ENCODE measurements around the gene ST7L.

Gene ST7L

DNA sequence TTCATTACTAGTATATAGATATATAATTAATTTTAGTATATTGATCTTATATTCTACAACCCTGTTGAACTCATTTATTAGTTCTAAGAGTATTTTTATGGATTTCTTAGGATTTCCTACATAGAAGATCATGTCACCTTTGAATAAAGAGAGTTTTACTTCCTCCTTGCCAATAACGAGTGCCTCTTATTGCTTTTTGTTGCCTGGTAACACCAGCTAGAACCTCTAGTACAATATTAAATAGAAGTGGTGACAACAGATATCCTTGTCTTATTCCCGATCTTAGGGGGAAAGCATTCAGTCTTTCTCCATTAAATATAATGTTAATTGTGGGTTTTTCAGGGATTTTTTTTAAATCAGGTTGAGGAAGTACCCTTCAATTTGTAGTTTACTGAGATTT lies 69.4 kb downstream of the ST7L start:
- DNase-seq (ENCODE audit: low read depth, low spot score), result no peak

GRCh38 chr1:112548547-112548946 lies 70.4 kb downstream of the ST7L start:
- no peak for DNase-seq (ENCODE audit: low read depth, low spot score)

DNA sequence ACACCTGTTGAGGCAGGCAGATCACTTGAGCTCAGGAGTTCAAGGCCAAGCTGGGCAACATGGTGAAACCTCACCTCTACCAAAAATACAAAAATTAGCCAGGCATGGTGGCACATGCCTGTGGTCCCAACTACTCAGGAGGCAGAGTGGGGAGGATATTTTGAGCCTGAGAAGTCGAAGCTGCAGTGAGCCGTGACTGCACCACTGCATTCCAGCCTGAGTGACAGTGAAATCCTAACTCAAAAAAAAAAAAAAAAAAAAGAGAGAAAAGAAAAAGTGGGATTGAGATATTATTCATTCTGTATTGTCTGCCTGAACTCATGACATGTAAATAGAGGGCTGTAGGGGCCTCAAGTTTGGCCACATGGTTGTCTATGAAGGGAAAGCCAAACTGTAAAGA lies 72.9 kb downstream of the ST7L start:
- DNase-seq (ENCODE audit: low read depth, low spot score), result no peak

DNA sequence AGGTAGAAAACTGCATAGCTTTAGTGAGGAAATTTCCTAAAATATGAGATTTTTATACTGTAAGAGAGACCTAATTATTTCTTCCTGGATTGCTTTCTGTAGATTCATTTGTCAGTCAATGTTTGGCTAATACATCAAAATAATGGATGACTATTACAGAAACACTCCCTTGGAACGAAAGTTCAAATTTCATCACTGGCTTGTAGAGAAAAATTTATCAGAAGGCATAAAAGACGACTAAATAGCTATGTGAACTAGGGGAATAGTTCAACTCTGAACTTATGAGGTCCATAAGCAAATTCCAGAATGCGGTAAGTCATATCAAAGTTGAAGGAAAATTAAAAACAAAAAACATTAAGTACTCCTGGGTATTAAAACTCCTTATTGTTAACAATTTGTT lies 74.2 kb downstream of the ST7L start:
- no peak for DNase-seq (ENCODE audit: low read depth, low spot score)

GRCh38 chr1:112544011-112544688 lies 74.8 kb downstream of the ST7L start:
- no peak for DNase-seq (ENCODE audit: low read depth, low spot score)

GRCh38 chr1:112542206-112542973 lies 76.6 kb downstream of the ST7L start:
- DNase-seq (ENCODE audit: low read depth, low spot score), result no peak

- DNase-seq (ENCODE audit: low read depth, low spot score), result no peak
Measured at GRCh38 chr1:112541299-112541698, 77.6 kb downstream of the ST7L start.

DNA sequence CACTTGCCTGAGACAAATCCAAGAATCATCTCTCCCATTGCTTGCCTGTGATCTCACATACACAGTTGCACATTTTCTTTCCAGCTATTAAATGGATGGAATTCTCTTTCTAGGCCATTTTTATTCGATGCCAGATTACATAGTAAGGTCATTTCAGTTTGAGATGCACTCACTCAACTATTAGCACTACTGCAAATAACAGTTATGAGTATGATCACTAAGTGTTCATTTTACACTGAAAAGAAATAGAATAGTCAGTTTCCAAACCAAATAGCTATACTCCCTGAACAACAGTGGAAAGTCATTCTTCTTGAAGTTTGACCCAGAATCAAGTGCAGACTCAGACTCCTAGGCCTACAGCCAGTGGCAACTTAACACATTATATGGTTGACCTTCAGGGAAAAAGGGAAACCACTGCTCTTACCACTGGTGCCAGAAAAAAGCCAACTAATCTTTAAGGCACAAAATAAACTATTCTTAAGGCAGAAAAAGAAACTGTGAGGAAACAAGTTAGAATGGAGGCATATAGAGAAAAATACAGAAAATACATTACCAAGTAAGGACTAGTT lies 78.6 kb downstream of the ST7L start:
- no peak for DNase-seq (ENCODE audit: low read depth, low spot score)

GRCh38 chr1:112538883-112539282 lies 80.1 kb downstream of the ST7L start:
- no peak for DNase-seq (ENCODE audit: low read depth, low spot score)

DNA sequence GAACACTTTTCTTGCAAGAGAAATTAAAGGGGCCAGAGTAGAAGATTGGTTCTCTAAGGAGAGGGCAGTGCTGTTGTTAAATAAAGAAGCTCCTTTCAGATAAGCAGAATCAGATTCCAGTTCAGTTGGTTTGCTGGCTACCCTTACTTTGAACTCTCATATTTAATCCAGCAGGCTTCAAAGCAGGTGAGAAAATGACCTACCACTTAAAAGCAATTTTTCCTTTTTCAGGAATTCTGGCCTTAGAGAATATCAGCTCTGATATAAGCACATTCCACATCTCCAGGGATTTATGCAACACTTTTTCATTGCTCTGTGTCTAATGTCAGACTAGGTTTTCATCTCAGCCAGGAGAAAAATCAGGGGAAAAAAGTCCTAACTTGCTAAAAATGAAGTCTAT lies 81.5 kb downstream of the ST7L start:
- DNase-seq (ENCODE audit: low read depth, low spot score), result no peak

DNA sequence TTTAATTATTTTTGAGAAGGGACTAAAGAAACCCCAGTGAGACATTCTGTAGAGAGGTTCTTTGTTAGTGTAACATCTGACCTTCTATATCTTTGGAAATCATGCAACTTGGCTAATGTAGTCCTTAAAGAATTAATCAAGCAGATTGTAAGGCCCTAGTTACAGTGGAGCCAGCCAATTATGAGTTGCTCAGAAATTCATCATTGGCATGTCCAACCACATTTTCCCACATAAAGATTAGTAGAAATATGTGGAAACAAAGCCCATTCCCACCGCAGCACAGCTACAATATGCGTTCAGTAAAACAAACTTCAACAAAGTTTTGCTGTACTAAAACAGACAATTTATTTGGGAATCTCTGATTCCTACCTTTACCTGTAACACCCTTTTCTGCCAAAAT lies 82.4 kb downstream of the ST7L start:
- no peak for DNase-seq (ENCODE audit: low read depth, low spot score)

DNA sequence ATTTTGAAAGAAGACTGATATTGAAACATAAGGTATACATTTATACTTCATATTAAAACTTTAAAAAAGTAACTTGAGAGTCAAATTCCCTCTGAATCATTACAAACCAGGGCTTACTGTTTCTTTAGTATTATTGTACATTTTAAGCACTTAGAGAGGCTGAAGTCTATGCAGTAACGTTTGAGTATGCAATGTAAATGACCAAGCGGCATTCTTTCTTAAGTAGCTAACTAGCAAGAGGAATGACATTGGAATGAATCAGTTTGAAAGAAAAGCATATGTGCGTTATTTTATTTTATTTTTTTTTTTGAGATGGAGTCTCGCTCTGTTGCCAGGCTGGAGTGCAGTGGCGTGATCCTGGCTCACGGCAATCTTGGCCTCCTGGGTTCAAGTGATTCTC lies 85.9 kb downstream of the ST7L start:
- DNase-seq (ENCODE audit: low read depth, low spot score), result no peak

DNA sequence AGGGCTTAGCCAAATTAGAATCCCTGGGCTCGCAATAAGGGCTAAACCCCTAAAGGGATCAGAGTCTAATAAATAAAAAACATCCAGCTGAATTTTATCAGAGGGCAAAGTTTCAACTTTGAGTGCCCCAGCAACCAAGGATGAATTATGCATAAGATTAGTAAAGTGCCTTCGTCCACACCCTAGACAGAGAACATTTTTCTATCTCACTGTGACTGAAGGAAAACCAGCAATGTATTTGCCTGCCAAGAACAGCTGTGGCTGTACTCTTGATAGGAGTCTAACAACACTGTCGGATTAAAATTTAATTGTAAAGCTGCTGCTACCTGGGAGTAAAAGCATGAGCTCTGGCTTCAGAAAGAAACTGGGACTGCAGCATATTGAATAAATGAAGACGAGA lies 86.9 kb downstream of the ST7L start:
- no peak for DNase-seq (ENCODE audit: low read depth, low spot score)

DNA sequence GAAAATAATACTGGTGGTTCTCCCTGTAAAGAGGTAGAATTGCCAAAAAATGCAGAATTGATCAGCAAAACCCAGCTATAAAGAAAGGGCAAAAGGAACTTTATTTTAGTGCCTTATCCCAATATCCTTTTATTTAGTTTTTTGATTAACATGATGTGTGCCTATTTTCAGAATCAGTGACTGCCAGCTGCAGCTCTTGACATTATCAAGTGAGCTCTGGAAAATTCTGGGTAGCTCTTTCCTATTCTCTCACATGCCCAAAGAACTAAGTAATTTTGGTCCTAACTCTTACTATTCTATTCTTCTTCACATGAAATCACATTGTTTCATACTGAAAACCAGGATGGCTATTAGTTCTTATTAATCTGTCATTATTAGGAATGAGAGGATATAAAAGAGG lies 88.1 kb downstream of the ST7L start:
- no peak for DNase-seq (ENCODE audit: low read depth, low spot score)

GRCh38 chr1:112529301-112529700 lies 89.6 kb downstream of the ST7L start:
- DNase-seq (ENCODE audit: low read depth, low spot score), result no peak

GRCh38 chr1:112528076-112528475 lies 90.9 kb downstream of the ST7L start:
- no peak for DNase-seq (ENCODE audit: low read depth, low spot score)

DNA sequence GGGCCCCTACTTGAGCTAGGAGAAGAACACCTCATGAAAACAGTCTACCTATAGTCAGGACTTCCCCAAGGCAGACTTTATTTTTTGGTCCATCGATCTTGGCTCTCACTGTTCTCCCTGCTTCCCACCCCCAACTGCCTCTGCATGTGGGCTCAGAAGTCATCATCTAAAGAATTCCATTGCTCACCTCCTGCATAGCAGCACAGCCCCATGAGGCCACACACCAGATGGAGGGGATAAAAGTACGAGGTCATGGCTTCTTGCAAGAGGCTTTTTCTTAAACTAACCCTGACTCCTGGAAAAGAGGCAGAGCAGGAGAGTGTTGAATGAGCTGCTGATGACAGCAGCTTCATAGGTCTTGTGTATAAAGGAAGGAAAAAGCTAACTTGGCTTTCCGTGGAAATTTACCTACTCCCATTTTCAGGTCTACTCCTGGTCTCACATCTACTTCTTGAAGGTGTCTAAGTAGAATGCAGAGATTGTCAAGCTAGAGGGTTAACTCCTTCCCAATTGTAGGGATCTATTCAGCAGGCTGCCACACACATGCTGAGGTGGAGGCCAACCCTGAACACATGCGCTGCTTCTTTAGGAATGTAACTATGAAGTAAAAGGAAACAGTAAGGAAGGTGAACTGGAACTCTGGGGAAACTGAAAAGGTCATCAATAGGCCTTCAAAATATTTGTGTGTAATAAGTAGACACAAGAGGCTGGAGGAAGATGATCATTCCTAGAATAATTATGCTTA lies 91.5 kb downstream of the ST7L start:
- DNase-seq (ENCODE audit: low read depth, low spot score), result peak; percentile 63

- DNase-seq (ENCODE audit: low read depth, low spot score), result no peak
Measured at GRCh38 chr1:112524986-112525385, 94.0 kb downstream of the ST7L start.

- DNase-seq (ENCODE audit: low read depth, low spot score), result no peak
Measured at GRCh38 chr1:112524251-112524650, 94.7 kb downstream of the ST7L start.

- peak; percentile 94 for DNase-seq (ENCODE audit: low read depth, low spot score)
Measured at GRCh38 chr1:112522621-112523020, 96.3 kb downstream of the ST7L start.

DNA sequence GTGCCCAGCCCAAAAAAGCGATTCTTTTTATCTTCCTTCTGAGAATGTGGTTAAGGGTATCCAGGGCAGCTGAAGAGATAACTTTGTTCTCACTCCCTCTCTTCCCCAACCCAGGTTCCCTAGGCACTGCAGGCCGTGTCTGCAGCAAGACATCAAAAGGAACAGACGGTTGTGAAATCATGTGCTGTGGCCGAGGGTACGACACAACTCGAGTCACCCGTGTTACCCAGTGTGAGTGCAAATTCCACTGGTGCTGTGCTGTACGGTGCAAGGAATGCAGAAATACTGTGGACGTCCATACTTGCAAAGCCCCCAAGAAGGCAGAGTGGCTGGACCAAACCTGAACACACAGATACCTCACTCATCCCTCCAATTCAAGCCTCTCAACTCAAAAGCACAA lies 98.8 kb downstream of the ST7L start:
- DNase-seq (ENCODE audit: low read depth, low spot score), result no peak

GRCh38 chr1:112518186-112518585 lies 100.8 kb downstream of the ST7L start:
- no peak for DNase-seq (ENCODE audit: low read depth, low spot score)
